ENCODE results near the gene WDR73. TPM values are rescaled to one million over a fixed set of nuclear protein-coding genes. Genes with fewer than 3 reads are reported as not detected.

The WDR73 gene
- total RNA-seq, 6 donors from 2014 or later = 21.5 to 138 (median 35.8) TPM

- H3K27ac ChIP-seq = no peak overlapping the region
- H3K9me3 ChIP-seq = no peaks in the 10 kb centered on the region
- 99 to 100% methylated on average over 3 of the region's 3 CpGs for WGBS, 2 donors
- H3K4me3 ChIP-seq = no peak overlapping the region
- H3K4me1 ChIP-seq = peaks cover 0 to 6% (median 2%) of the 10 kb centered on the region in 4 donors
- peaks cover 7 to 76% (median 23%) of the 10 kb centered on the region in 4 donors for H3K36me3 ChIP-seq
- TF ChIP-seq EP300 (IDR thresholded peaks at IDR 0.05) = no peak
- no peak for TF ChIP-seq POLR2AphosphoS5 (IDR thresholded peaks at IDR 0.05)
- no peak for TF ChIP-seq CTCF (IDR thresholded peaks at IDR 0.05)
- TF ChIP-seq POLR2A (IDR thresholded peaks at IDR 0.05) = no peak
- ATAC-seq (ENCODE audit: low FRiP score in 2 of 2) (no peak), DNase-seq (no peak)
- no peaks in the 10 kb centered on the region for H3K27me3 ChIP-seq
Observed at GRCh38 chr15:84668221-84668982, 14.3 kb upstream of the WDR73 start.

GRCh38 chr15:84666373-84666772 is 12.3 kb upstream of the WDR73 start:
- 74 to 86% methylated on average over 2 of the region's 2 CpGs for WGBS, 2 donors
- ATAC-seq (ENCODE audit: low FRiP score in 2 of 2) (no peak), DNase-seq (no peak)
- no peaks in the 10 kb centered on the region for H3K27me3 ChIP-seq
- H3K4me3 ChIP-seq = no peak overlapping the region
- peaks cover 7 to 69% (median 23%) of the 10 kb centered on the region in 4 donors for H3K36me3 ChIP-seq
- no peak for TF ChIP-seq POLR2AphosphoS5 (IDR thresholded peaks at IDR 0.05)
- no peak for TF ChIP-seq POLR2A (IDR thresholded peaks at IDR 0.05)
- TF ChIP-seq CTCF (IDR thresholded peaks at IDR 0.05) = no peak
- no peak for TF ChIP-seq EP300 (IDR thresholded peaks at IDR 0.05)
- no peak overlapping the region for H3K27ac ChIP-seq
- peaks cover 0 to 2% (median under 1%) of the 10 kb centered on the region in 4 donors for H3K4me1 ChIP-seq
- H3K9me3 ChIP-seq = no peaks in the 10 kb centered on the region

DNA sequence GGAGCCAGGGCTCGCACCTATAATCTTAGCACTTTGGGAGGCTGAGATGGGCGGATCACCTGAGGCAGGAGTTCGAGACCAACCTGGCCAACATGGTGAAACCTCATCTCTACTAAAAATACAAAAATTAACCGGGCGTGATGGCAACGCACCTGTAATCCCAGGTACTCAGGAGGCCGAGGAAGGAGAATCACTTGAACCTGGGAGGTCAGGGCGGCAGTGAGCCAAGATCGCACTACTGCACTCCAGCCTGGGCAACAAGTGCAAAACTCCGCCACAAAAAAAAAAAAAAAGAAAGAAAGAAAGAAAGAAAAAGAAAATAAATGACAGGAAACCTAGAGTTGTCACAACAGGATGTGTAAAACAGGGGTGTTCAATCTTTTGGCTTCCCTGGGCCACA is 6.9 kb upstream of the WDR73 start:
- TF ChIP-seq POLR2AphosphoS5 (IDR thresholded peaks at IDR 0.05) (no peak), POLR2A (IDR thresholded peaks at IDR 0.05) (no peak), CTCF (IDR thresholded peaks at IDR 0.05) (no peak), EP300 (IDR thresholded peaks at IDR 0.05) (no peak)
- DNase-seq (no peak), ATAC-seq (ENCODE audit: low FRiP score in 2 of 2) (no peak)
- H3K9me3 ChIP-seq = no peaks in the 10 kb centered on the region
- no peak overlapping the region for H3K27ac ChIP-seq
- no peak overlapping the region for H3K4me3 ChIP-seq
- H3K27me3 ChIP-seq = no peaks in the 10 kb centered on the region
- WGBS, 2 donors = 94 to 99% methylated on average over 10 of the region's 10 CpGs
- H3K36me3 ChIP-seq = peaks cover 0 to 20% (median 3%) of the 10 kb centered on the region in 4 donors
- H3K4me1 ChIP-seq = peaks cover 10 to 20% (median 13%) of the 10 kb centered on the region in 4 donors

DNA sequence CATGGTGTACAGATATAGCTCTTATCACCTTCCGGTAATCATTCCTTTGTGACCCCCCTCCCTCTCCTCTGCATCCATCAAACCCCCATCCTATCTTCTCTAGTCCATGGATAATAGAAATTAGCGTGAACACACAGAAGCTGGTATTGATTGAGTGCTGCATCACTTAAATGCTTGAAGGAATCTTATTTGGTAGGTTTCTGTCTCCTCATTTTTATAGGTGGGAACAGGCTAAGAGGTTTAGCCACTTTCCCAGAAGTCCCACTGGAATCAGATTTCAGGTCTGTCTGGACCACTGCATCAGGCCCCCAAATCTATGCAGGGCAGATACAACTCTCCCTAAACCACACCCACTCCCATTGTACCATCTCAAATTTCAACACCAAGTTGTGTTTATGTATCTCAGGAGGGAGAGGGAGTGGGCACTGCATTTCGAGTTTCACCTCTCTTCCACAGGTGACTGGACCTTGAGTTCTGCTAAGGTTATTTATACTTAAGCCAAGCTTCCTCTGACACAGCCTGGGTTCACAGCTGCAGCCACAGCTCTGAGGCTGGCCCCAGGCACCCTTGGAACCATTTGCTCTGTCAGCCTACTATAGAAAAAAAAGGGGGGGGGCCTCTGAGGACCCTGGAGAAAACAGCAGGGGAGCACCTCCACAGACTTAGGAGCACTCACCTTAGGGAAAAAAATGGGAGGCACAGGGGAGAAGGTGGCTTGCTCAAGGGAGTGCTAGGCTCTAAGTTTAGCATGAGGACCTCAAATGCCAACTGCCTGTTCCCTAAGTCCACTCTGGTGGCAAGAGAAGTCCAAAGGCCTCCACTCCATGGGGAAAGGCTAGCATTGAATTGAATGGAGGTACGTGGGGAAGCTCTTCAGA is 6.1 kb upstream of the WDR73 start:
- Histone ChIP-seq H3K27me3 (no peaks in the 10 kb centered on the region), H3K4me3 (no peak overlapping the region), H3K36me3 (peaks cover 0 to 12% (median 0%) of the 10 kb centered on the region in 4 donors), H3K9me3 (no peaks in the 10 kb centered on the region), H3K4me1 (peaks cover 11 to 25% (median 14%) of the 10 kb centered on the region in 4 donors), H3K27ac (no peak overlapping the region)
- ATAC-seq (ENCODE audit: low FRiP score in 2 of 2) = no peak
- TF ChIP-seq EP300 (IDR thresholded peaks at IDR 0.05) (no peak), CTCF (IDR thresholded peaks at IDR 0.05) (no peak), POLR2A (IDR thresholded peaks at IDR 0.05) (no peak), POLR2AphosphoS5 (IDR thresholded peaks at IDR 0.05) (no peak)
- 85 to 90% methylated on average over 4 of the region's 4 CpGs for WGBS, 2 donors
- DNase-seq = no peak

All from upper lobe of left lung (tissue), 6 donors.